ENCODE results near the gene PYROXD2.

Gene PYROXD2

DNA sequence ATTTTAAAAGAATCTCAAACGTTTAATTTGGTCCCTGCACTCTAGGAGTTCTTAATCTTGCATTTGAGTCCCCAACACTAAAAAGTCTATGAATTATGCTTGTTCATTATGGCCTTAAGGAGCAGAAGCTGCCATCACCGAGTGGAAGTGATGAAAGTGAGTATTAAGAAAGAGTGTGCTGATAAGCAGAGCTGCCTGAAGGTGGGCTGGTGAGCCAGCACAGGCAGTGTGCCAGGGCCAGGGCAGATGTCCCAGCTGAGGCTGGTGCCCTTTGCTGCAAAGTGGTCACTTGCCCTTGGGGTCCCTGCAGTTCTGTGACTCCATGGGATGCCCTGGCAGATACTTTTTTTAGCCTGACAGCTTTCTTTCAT is 74.1 kb downstream of the PYROXD2 start:
- Histone ChIP-seq H3K27ac (ENCODE audit: low read length) (no peak overlapping the region), H3K9ac (ENCODE audit: low read length) (no peak overlapping the region), H3K36me3 (replicated peaks; ENCODE audit: low read depth, low read length) (no peaks in the 10 kb centered on the region), H3K27me3 (ENCODE audit: low read depth, low read length) (0 out of 2 replicates have a peak, but pooled peaks cover 11% of the 10 kb centered on the region), H3K4me1 (ENCODE audit: low read length) (peaks cover 14% of the 10 kb centered on the region), H3K79me2 (ENCODE audit: low read length) (no peaks in the 10 kb centered on the region), H3K9me3 (ENCODE audit: insufficient read depth, low read length) (no peaks in the 10 kb centered on the region), H3K4me2 (ENCODE audit: low read length) (no peak overlapping the region), H3K4me3 (ENCODE audit: low read length) (no peak overlapping the region), H4K20me1 (ENCODE audit: insufficient read depth, low read length) (no peaks in the 10 kb centered on the region), H2AFZ (ENCODE audit: low read depth, low read length) (no peak overlapping the region)
- TF ChIP-seq EZH2phosphoT487 (IDR thresholded peaks at IDR 0.05; ENCODE audit: low read depth) = no peak

GRCh38 chr10:98340261-98340939 is 74.6 kb downstream of the PYROXD2 start:
- no peak overlapping the region for H3K4me3 ChIP-seq (ENCODE audit: low read length)
- no peak for TF ChIP-seq EZH2phosphoT487 (IDR thresholded peaks at IDR 0.05; ENCODE audit: low read depth)
- no peak for TF ChIP-seq CTCF (IDR thresholded peaks at IDR 0.05; ENCODE audit: low read depth, low read length)
- peaks cover 14% of the 10 kb centered on the region for H3K4me1 ChIP-seq (ENCODE audit: low read length)
- 0 out of 2 replicates have a peak, but pooled peaks cover 11% of the 10 kb centered on the region for H3K27me3 ChIP-seq (ENCODE audit: low read depth, low read length)
- H2AFZ ChIP-seq (ENCODE audit: low read depth, low read length) = no peak overlapping the region
- no peak overlapping the region for H3K9ac ChIP-seq (ENCODE audit: low read length)
- H4K20me1 ChIP-seq (ENCODE audit: insufficient read depth, low read length) = no peaks in the 10 kb centered on the region
- H3K27ac ChIP-seq (ENCODE audit: low read length) = no peak overlapping the region
- H3K4me2 ChIP-seq (ENCODE audit: low read length) = peak overlapping the region; percentile 41
- no peaks in the 10 kb centered on the region for H3K79me2 ChIP-seq (ENCODE audit: low read length)
- H3K36me3 ChIP-seq (replicated peaks; ENCODE audit: low read depth, low read length) = no peaks in the 10 kb centered on the region
- no peaks in the 10 kb centered on the region for H3K9me3 ChIP-seq (ENCODE audit: insufficient read depth, low read length)

DNA sequence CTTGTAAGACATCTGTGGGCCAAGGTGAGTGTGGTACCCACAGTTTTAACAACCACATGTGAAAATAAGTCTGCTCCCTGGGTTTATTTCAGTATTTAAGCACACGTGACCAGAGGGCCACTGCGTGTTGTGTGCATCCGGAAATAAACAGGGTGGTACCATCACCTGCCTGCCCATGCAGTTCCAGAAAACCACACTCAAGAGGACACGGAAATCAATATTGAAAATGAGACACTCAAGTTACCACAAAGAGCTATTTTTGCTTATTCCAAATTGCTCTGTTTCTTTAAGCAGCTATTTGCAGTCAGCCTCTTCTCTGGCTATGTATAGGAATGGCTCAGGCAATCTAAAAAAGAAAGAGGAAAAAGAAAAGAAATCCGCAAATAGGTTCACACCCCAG is 75.2 kb downstream of the PYROXD2 start:
- TF ChIP-seq CTCF (IDR thresholded peaks at IDR 0.05; ENCODE audit: low read depth, low read length) (no peak), EZH2phosphoT487 (IDR thresholded peaks at IDR 0.05; ENCODE audit: low read depth) (no peak)
- H3K4me3 ChIP-seq (ENCODE audit: low read length) = no peak overlapping the region
- peak overlapping the region; percentile 41 for H3K4me2 ChIP-seq (ENCODE audit: low read length)

GRCh38 chr10:98338896-98339295 is 76.1 kb downstream of the PYROXD2 start:
- H3K79me2 ChIP-seq (ENCODE audit: low read length) = no peaks in the 10 kb centered on the region
- no peak overlapping the region for H2AFZ ChIP-seq (ENCODE audit: low read depth, low read length)
- H3K9me3 ChIP-seq (ENCODE audit: insufficient read depth, low read length) = no peaks in the 10 kb centered on the region
- H3K27me3 ChIP-seq (ENCODE audit: low read depth, low read length) = 0 out of 2 replicates have a peak, but pooled peaks cover 2% of the 10 kb centered on the region
- H3K9ac ChIP-seq (ENCODE audit: low read length) = no peak overlapping the region
- no peaks in the 10 kb centered on the region for H4K20me1 ChIP-seq (ENCODE audit: insufficient read depth, low read length)
- peaks cover 14% of the 10 kb centered on the region for H3K4me1 ChIP-seq (ENCODE audit: low read length)
- no peak overlapping the region for H3K4me2 ChIP-seq (ENCODE audit: low read length)
- no peaks in the 10 kb centered on the region for H3K36me3 ChIP-seq (replicated peaks; ENCODE audit: low read depth, low read length)
- no peak overlapping the region for H3K27ac ChIP-seq (ENCODE audit: low read length)
- H3K4me3 ChIP-seq (ENCODE audit: low read length) = no peak overlapping the region
- TF ChIP-seq EZH2phosphoT487 (IDR thresholded peaks at IDR 0.05; ENCODE audit: low read depth) = no peak
- TF ChIP-seq CTCF (IDR thresholded peaks at IDR 0.05; ENCODE audit: low read depth, low read length) = no peak

More for the DNA sequence above, 75.2 kb downstream of the PYROXD2 start:
- no peaks in the 10 kb centered on the region for H3K36me3 ChIP-seq (replicated peaks; ENCODE audit: low read depth, low read length)
- H4K20me1 ChIP-seq (ENCODE audit: insufficient read depth, low read length) = no peaks in the 10 kb centered on the region
- no peak overlapping the region for H3K9ac ChIP-seq (ENCODE audit: low read length)
- no peaks in the 10 kb centered on the region for H3K9me3 ChIP-seq (ENCODE audit: insufficient read depth, low read length)
- H3K27me3 ChIP-seq (ENCODE audit: low read depth, low read length) = 0 out of 2 replicates have a peak, but pooled peaks cover 11% of the 10 kb centered on the region
- no peak overlapping the region for H3K27ac ChIP-seq (ENCODE audit: low read length)
- H2AFZ ChIP-seq (ENCODE audit: low read depth, low read length) = no peak overlapping the region
- H3K4me1 ChIP-seq (ENCODE audit: low read length) = peaks cover 14% of the 10 kb centered on the region
- H3K79me2 ChIP-seq (ENCODE audit: low read length) = no peaks in the 10 kb centered on the region
